ENCODE results near the gene SAP25. TPM values are rescaled to one million over a fixed set of nuclear protein-coding genes. Genes with fewer than 3 reads are reported as not detected.

Gene SAP25
- total RNA-seq, 1 donor from 2014 or later, result 1.9 TPM

DNA sequence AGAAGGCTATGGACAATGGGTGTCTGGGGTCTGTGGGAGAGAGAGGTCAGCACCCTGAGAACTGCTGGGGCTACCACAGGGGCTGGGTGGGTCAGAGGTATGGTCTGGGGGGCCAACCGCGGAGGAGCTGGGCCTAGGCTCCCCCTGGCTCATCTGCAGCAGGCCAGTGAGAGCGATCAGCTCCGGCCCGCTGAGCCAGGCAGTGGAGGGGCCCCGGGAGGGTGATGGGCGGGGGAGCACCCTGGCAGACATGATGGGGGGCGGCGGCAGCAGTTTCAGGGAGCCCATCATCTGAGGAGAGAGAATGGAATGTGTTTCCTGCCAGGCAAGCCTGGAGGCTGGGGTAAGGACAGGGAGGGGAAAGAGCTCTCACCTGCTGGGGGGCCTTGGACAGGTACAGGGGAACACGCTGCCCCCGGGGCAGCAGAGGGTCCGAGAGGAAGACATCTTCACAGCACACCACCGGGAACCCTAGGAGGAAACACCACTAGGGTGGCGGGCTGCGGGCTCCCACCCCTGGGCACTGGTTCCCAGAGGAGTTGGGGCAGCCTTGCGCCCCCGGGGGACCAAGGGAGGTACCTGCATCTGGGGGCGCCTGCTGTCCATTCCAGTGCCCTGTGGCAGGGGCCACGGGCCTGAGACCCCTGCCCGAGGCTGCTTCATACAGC lies 1.3 kb downstream of the SAP25 start:
- Mint-ChIP-seq H3K27ac (ENCODE audit: unreplicated experiment) (no peak overlapping the region), H3K4me3 (ENCODE audit: unreplicated experiment) (no peak overlapping the region), H3K27me3 (ENCODE audit: low read depth, unreplicated experiment) (peaks cover 5% of the 10 kb centered on the region), H3K9me3 (ENCODE audit: unreplicated experiment) (no peaks in the 10 kb centered on the region), H3K36me3 (ENCODE audit: low read depth, unreplicated experiment) (peaks cover 4% of the 10 kb centered on the region), H3K4me1 (ENCODE audit: low read depth, unreplicated experiment) (peaks cover 6% of the 10 kb centered on the region)
- H3K27me3 ChIP-seq (ENCODE audit: insufficient read depth, low read length), result no peaks in the 10 kb centered on the region
- no peak for DNase-seq (ENCODE audit: low read depth)
- no peak overlapping the region for H3K4me2 ChIP-seq (ENCODE audit: low read length)
- no peak overlapping the region for H3K4me3 ChIP-seq (ENCODE audit: insufficient read depth, low read depth, low read length)
- no peak overlapping the region for H3K27ac ChIP-seq (ENCODE audit: low read depth, low read length)
- H2AFZ ChIP-seq (ENCODE audit: low read depth, low read length), result no peak overlapping the region
- no peaks in the 10 kb centered on the region for H3K9me3 ChIP-seq (ENCODE audit: insufficient read depth, low read depth, low read length)
- no peak overlapping the region for H3K9ac ChIP-seq (ENCODE audit: low read length)
- no peaks in the 10 kb centered on the region for H3K79me2 ChIP-seq (ENCODE audit: insufficient read depth, low read length)
- no peak for FAIRE-seq
- H3K4me1 ChIP-seq (ENCODE audit: insufficient read depth, low read length), result peaks cover 28% of the 10 kb centered on the region
- no peaks in the 10 kb centered on the region for H4K20me1 ChIP-seq (ENCODE audit: insufficient read depth, low read length)
- H3K36me3 ChIP-seq (ENCODE audit: insufficient read depth, low read length), result no peaks in the 10 kb centered on the region
- TF ChIP-seq, protein P1, sequence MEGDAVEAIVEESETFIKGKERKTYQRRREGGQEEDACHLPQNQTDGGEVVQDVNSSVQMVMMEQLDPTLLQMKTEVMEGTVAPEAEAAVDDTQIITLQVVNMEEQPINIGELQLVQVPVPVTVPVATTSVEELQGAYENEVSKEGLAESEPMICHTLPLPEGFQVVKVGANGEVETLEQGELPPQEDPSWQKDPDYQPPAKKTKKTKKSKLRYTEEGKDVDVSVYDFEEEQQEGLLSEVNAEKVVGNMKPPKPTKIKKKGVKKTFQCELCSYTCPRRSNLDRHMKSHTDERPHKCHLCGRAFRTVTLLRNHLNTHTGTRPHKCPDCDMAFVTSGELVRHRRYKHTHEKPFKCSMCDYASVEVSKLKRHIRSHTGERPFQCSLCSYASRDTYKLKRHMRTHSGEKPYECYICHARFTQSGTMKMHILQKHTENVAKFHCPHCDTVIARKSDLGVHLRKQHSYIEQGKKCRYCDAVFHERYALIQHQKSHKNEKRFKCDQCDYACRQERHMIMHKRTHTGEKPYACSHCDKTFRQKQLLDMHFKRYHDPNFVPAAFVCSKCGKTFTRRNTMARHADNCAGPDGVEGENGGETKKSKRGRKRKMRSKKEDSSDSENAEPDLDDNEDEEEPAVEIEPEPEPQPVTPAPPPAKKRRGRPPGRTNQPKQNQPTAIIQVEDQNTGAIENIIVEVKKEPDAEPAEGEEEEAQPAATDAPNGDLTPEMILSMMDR (IDR thresholded peaks at IDR 0.05; ENCODE audit: insufficient read depth, low read depth, low read length), result no peak
- TF ChIP-seq EZH2 (IDR thresholded peaks at IDR 0.05; ENCODE audit: insufficient read depth, low read length), result no peak

DNA sequence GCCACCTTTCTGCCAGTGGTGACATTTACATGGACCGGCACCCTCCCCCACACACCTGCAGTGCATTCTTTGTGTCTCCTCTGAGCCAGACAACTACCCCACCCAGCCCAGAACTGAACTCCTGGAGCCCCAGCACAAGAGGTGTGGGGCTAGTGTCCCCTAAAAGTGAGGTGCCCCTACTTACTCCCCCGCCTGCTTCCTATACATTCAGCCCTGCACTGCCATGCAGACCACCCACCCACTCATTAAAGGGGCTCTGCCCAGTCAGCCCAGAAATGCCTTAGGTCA lies 1.9 kb downstream of the SAP25 start:
- Histone ChIP-seq H3K9me3 (ENCODE audit: insufficient read depth, low read depth, low read length) (no peaks in the 10 kb centered on the region), H3K4me3 (ENCODE audit: insufficient read depth, low read depth, low read length) (no peak overlapping the region), H2AFZ (ENCODE audit: low read depth, low read length) (no peak overlapping the region), H3K36me3 (ENCODE audit: insufficient read depth, low read length) (no peaks in the 10 kb centered on the region), H3K4me2 (ENCODE audit: low read length) (no peak overlapping the region), H4K20me1 (ENCODE audit: insufficient read depth, low read length) (no peaks in the 10 kb centered on the region), H3K9ac (ENCODE audit: low read length) (no peak overlapping the region), H3K79me2 (ENCODE audit: insufficient read depth, low read length) (no peaks in the 10 kb centered on the region), H3K27me3 (ENCODE audit: insufficient read depth, low read length) (no peaks in the 10 kb centered on the region), H3K4me1 (ENCODE audit: insufficient read depth, low read length) (peaks cover 29% of the 10 kb centered on the region), H3K27ac (ENCODE audit: low read depth, low read length) (no peak overlapping the region)
- Mint-ChIP-seq H3K36me3 (ENCODE audit: low read depth, unreplicated experiment) (peaks cover 4% of the 10 kb centered on the region), H3K9me3 (ENCODE audit: unreplicated experiment) (no peaks in the 10 kb centered on the region), H3K27me3 (ENCODE audit: low read depth, unreplicated experiment) (peaks cover 5% of the 10 kb centered on the region), H3K27ac (ENCODE audit: unreplicated experiment) (peak overlapping the region; percentile 59), H3K4me1 (ENCODE audit: low read depth, unreplicated experiment) (peaks cover 6% of the 10 kb centered on the region), H3K4me3 (ENCODE audit: unreplicated experiment) (no peak overlapping the region)
- DNase-seq (ENCODE audit: low read depth) (no peak), FAIRE-seq (no peak)
- TF ChIP-seq EZH2 (IDR thresholded peaks at IDR 0.05; ENCODE audit: insufficient read depth, low read length), result no peak
- TF ChIP-seq, protein P1 (IDR thresholded peaks at IDR 0.05; ENCODE audit: insufficient read depth, low read depth, low read length), result no peak

Measured in astrocyte (in vitro differentiated cells and primary cell).